ENCODE data around the gene TSEN34. TPM values are rescaled to one million over a fixed set of nuclear protein-coding genes. Genes with fewer than 3 reads are reported as not detected.
"Not testable (repeated sequence)": the region's sequence is repeated elsewhere in the genome, so short reads cannot be mapped to it uniquely, and the experiment has no call there.

TSEN34 gene
- total and polyA plus RNA-seq, 4 donors, result 21.5 to 46.3 (median 26.3) TPM

- Histone ChIP-seq H3K4me3 (ENCODE audit: low read length in 2 of 2) (no peak overlapping the region), H3K27ac (ENCODE audit: low read depth in 1 of 2, low read length in 2 of 2) (no peak overlapping the region), H3K4me1 (ENCODE audit: control insufficient read depth in 1 of 2, insufficient read depth in 2 of 2, low read length in 2 of 2) (no peaks in the 10 kb centered on the region), H3K9me3 (ENCODE audit: control insufficient read depth, low read length) (no peaks in the 10 kb centered on the region), H3K27me3 (ENCODE audit: control insufficient read depth in 1 of 2, insufficient read depth in 2 of 2, low read length in 1 of 2) (no peaks in the 10 kb centered on the region), H3K36me3 (ENCODE audit: control insufficient read depth in 1 of 2, insufficient read depth in 2 of 2, low read length in 1 of 2) (peaks cover 0 to 9% of the 10 kb centered on the region in 2 donors)
- ATAC-seq (ENCODE audit: low FRiP score), result no peak
- peak in 1 of 2 donors; percentile 76 for DNase-seq
- WGBS, 2 donors, result 54 to 62% methylated on average over 5 of the region's 5 CpGs
- intact Hi-C loops (cut with DNase I), result no loop called here
These were observed 16.5 kb downstream of the TSEN34 start for GRCh38 chr19:54207676-54207982.

DNA sequence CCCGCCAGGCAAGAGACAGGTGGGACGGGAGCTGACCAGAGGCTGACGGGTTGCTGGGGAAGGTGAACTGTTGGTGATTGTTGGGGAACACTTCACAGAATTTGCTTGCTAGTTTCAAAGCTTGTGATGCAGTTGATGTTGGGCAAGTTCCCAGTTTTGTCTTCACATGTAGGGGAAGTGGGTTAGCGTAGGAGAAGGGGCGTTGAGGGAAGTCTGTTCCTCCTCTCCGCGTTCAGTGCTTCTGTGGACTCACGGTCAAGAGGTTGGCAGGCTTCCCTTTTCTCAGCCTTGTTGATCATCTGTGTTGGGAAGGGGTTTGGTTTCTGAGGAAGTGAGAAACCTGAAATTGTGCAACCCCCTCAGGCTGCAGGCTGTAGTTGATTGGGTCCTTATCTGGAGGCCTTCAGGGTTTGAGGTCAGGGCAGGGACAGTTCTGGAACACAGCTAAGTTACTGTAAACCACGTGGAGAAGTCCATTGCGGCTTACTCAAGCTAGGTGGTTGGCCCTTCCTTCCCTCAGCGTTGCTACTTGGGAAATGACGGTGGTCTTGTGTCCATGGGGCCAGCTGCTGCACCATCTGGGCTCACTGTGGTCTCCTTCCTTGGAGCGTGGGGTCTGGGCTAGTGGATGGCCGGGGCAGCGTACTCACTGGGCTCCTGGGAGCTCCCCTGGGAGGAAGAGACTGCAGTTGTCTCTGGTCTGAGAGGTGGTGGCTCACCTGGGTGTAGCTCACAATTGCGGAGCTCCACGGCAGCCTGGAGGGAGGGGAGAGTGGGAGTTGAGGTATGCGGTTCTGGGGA lies 17.1 kb downstream of the TSEN34 start:
- Histone ChIP-seq H3K36me3 (ENCODE audit: control insufficient read depth in 1 of 2, insufficient read depth in 2 of 2, low read length in 1 of 2) (peaks cover 0 to 8% of the 10 kb centered on the region in 2 donors), H3K27ac (ENCODE audit: low read depth in 1 of 2, low read length in 2 of 2) (no peak overlapping the region), H3K4me1 (ENCODE audit: control insufficient read depth in 1 of 2, insufficient read depth in 2 of 2, low read length in 2 of 2) (no peaks in the 10 kb centered on the region), H3K27me3 (ENCODE audit: control insufficient read depth in 1 of 2, insufficient read depth in 2 of 2, low read length in 1 of 2) (no peaks in the 10 kb centered on the region), H3K9me3 (ENCODE audit: control insufficient read depth, low read length) (no peaks in the 10 kb centered on the region), H3K4me3 (ENCODE audit: low read length in 2 of 2) (no peak overlapping the region)
- WGBS, 2 donors, result 67 to 68% methylated on average over 18 of the region's 18 CpGs
- DNase-seq (peak; percentile 78 to 89), ATAC-seq (ENCODE audit: low FRiP score) (peak; percentile 68)
- intact Hi-C loops (cut with DNase I), result no loop called here

- 73 to 76% methylated on average over 8 of the region's 8 CpGs for WGBS, 2 donors
- ATAC-seq (ENCODE audit: low FRiP score) (no peak), DNase-seq (peak in 1 of 2 donors; percentile 69)
- Histone ChIP-seq H3K4me1 (ENCODE audit: control insufficient read depth in 1 of 2, insufficient read depth in 2 of 2, low read length in 2 of 2) (no peaks in the 10 kb centered on the region), H3K9me3 (ENCODE audit: control insufficient read depth, low read length) (no peaks in the 10 kb centered on the region), H3K36me3 (ENCODE audit: control insufficient read depth in 1 of 2, insufficient read depth in 2 of 2, low read length in 1 of 2) (peaks cover 0 to 6% of the 10 kb centered on the region in 2 donors), H3K4me3 (ENCODE audit: low read length in 2 of 2) (no peak overlapping the region), H3K27me3 (ENCODE audit: control insufficient read depth in 1 of 2, insufficient read depth in 2 of 2, low read length in 1 of 2) (no peaks in the 10 kb centered on the region), H3K27ac (ENCODE audit: low read depth in 1 of 2, low read length in 2 of 2) (no peak overlapping the region)
- intact Hi-C loops (cut with DNase I), result no loop called here
These were observed 17.6 kb downstream of the TSEN34 start for GRCh38 chr19:54208784-54209057.

DNA sequence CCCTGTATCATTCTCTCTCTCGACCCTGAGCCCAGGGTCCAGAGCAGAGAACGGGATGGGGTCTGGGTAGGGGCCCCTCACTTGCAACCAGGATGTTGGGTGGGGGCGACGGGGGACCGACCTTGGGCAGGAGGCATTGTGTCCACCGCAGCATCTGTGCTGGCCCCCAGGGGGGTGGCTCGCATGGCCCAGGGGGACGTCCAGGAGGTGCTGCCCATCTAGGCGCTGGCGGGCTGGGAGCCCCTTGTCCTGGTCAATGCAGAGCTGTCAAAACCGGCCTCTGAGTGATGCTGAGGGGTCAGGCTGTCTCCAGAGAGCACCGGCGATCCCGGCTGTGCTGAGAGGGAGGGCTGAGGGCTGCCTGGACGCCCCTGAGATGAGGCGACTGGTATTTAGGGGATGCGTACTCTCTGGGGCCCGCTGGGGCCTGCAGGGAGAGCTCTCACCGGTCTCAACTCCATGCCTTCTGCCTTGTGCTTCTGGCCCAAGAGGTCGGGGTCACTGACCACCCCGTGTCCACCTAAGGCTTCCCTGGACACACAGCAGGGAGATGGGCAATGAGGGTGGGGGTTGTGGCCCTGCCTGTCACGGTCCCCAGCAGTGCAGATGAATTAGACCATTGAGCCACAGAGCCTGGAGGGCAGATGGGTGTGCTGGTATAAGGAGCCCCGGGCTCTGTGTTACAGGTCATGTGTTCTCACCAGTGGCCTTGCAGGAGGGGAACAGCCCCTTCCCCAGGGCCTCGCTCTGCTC lies 18.1 kb downstream of the TSEN34 start:
- Histone ChIP-seq H3K4me3 (ENCODE audit: low read length in 2 of 2) (no peak overlapping the region), H3K4me1 (ENCODE audit: control insufficient read depth in 1 of 2, insufficient read depth in 2 of 2, low read length in 2 of 2) (no peaks in the 10 kb centered on the region)
- ATAC-seq (ENCODE audit: low FRiP score), result peak; percentile 9

GRCh38 chr19:54209811-54210494 lies 18.8 kb downstream of the TSEN34 start:
- intact Hi-C loops (cut with DNase I), result no loop called here
- Histone ChIP-seq H3K36me3 (ENCODE audit: control insufficient read depth in 1 of 2, insufficient read depth in 2 of 2, low read length in 1 of 2) (peaks cover 0 to 6% of the 10 kb centered on the region in 2 donors), H3K27ac (ENCODE audit: low read depth in 1 of 2, low read length in 2 of 2) (peak overlapping the region in 1 of 2 donors; percentile 16), H3K4me1 (ENCODE audit: control insufficient read depth in 1 of 2, insufficient read depth in 2 of 2, low read length in 2 of 2) (no peaks in the 10 kb centered on the region), H3K27me3 (ENCODE audit: control insufficient read depth in 1 of 2, insufficient read depth in 2 of 2, low read length in 1 of 2) (no peaks in the 10 kb centered on the region), H3K9me3 (ENCODE audit: control insufficient read depth, low read length) (no peaks in the 10 kb centered on the region), H3K4me3 (ENCODE audit: low read length in 2 of 2) (no peak overlapping the region)
- DNase-seq, result peak; percentile 92 to 94
- 17 to 23% methylated on average over 10 of the region's 10 CpGs for WGBS, 2 donors
- ATAC-seq (ENCODE audit: low FRiP score), result peak; percentile 62

More for the DNA sequence above, 18.1 kb downstream of the TSEN34 start:
- WGBS, 2 donors, result 53 to 55% methylated on average over 22 to 24 of the region's 24 CpGs
- intact Hi-C loops (cut with DNase I), result no loop called here
- H3K9me3 ChIP-seq (ENCODE audit: control insufficient read depth, low read length), result no peaks in the 10 kb centered on the region
- H3K27me3 ChIP-seq (ENCODE audit: control insufficient read depth in 1 of 2, insufficient read depth in 2 of 2, low read length in 1 of 2), result no peaks in the 10 kb centered on the region
- H3K36me3 ChIP-seq (ENCODE audit: control insufficient read depth in 1 of 2, insufficient read depth in 2 of 2, low read length in 1 of 2), result peaks cover 0 to 6% of the 10 kb centered on the region in 2 donors
- DNase-seq, result peak in 1 of 2 donors; percentile 73
- H3K27ac ChIP-seq (ENCODE audit: low read depth in 1 of 2, low read length in 2 of 2), result peak overlapping the region in 1 of 2 donors; percentile 16

GRCh38 chr19:54211235-54211634 lies 20.1 kb downstream of the TSEN34 start:
- H3K27me3 ChIP-seq (ENCODE audit: control insufficient read depth in 1 of 2, insufficient read depth in 2 of 2, low read length in 1 of 2), result no peaks in the 10 kb centered on the region
- no peak overlapping the region for H3K27ac ChIP-seq (ENCODE audit: low read depth in 1 of 2, low read length in 2 of 2)
- WGBS, 2 donors, result 90 to 91% methylated on average over 12 of the region's 12 CpGs
- no peaks in the 10 kb centered on the region for H3K4me1 ChIP-seq (ENCODE audit: control insufficient read depth in 1 of 2, insufficient read depth in 2 of 2, low read length in 2 of 2)
- no peaks in the 10 kb centered on the region for H3K9me3 ChIP-seq (ENCODE audit: control insufficient read depth, low read length)
- peaks cover 0 to 6% of the 10 kb centered on the region in 2 donors for H3K36me3 ChIP-seq (ENCODE audit: control insufficient read depth in 1 of 2, insufficient read depth in 2 of 2, low read length in 1 of 2)
- intact Hi-C loops (cut with DNase I), result no loop called here
- peak in 1 of 2 donors; percentile 52 for DNase-seq
- H3K4me3 ChIP-seq (ENCODE audit: low read length in 2 of 2), result no peak overlapping the region
- ATAC-seq (ENCODE audit: low FRiP score), result no peak

- 73 to 79% methylated on average over 3 to 5 of the region's 5 CpGs for WGBS, 2 donors
- ATAC-seq (ENCODE audit: low FRiP score); H3K9me3 ChIP-seq (ENCODE audit: control insufficient read depth, low read length); H3K36me3 ChIP-seq (ENCODE audit: control insufficient read depth in 1 of 2, insufficient read depth in 2 of 2, low read length in 1 of 2); DNase-seq; intact Hi-C loops (cut with DNase I); H3K27me3 ChIP-seq (ENCODE audit: control insufficient read depth in 1 of 2, insufficient read depth in 2 of 2, low read length in 1 of 2); H3K27ac ChIP-seq (ENCODE audit: low read depth in 1 of 2, low read length in 2 of 2); H3K4me1 ChIP-seq (ENCODE audit: control insufficient read depth in 1 of 2, insufficient read depth in 2 of 2, low read length in 2 of 2); H3K4me3 ChIP-seq (ENCODE audit: low read length in 2 of 2): not testable (repeated sequence)
These were observed 23.1 kb downstream of the TSEN34 start for GRCh38 chr19:54214217-54214616.

- ATAC-seq (ENCODE audit: low FRiP score); H3K36me3 ChIP-seq (ENCODE audit: control insufficient read depth in 1 of 2, insufficient read depth in 2 of 2, low read length in 1 of 2); H3K4me3 ChIP-seq (ENCODE audit: low read length in 2 of 2); H3K4me1 ChIP-seq (ENCODE audit: control insufficient read depth in 1 of 2, insufficient read depth in 2 of 2, low read length in 2 of 2); intact Hi-C loops (cut with DNase I); H3K9me3 ChIP-seq (ENCODE audit: control insufficient read depth, low read length); H3K27ac ChIP-seq (ENCODE audit: low read depth in 1 of 2, low read length in 2 of 2); H3K27me3 ChIP-seq (ENCODE audit: control insufficient read depth in 1 of 2, insufficient read depth in 2 of 2, low read length in 1 of 2): not testable (repeated sequence)
- 96 to 97% methylated on average over 14 to 16 of the region's 19 CpGs for WGBS, 2 donors
- DNase-seq, result peak in 1 of 2 donors; percentile 35
These were observed 23.6 kb downstream of the TSEN34 start for GRCh38 chr19:54214734-54215133.

All from aorta (tissue), 5 donors.